IMR-90 (cell line): Measurements from ENCODE around the gene CALML3. TPM values are rescaled to one million over a fixed set of nuclear protein-coding genes. Genes with fewer than 3 reads are reported as not detected.

Experiments
- ATAC-seq: fragments of 200-7000 bp; cut with Tn5 transposase; 2 replicates; pipeline ENCODE4 v1.9.1; 2020; ENCODE audit warnings: low read depth, mild to moderate bottlenecking, moderate library complexity
- BruUV-seq: library from RNA; stranded (reverse); fragments of 400-500 nt; replicated peaks from 2 replicates; lab custom pipeline; 2021; lab: Mats Ljungman, UMichigan
- CTCF ChIA-PET: fragments of 300-600 bp; formaldehyde crosslinking; extraction: SDS; loops from one replicate; lab custom pipeline; 2021; ENCODE audit warnings: antibody characterized with exemption; lab: Yijun Ruan, JAX
- POLR2A ChIA-PET: fragments of 300-600 bp; sonication (Branson Sonifier 250); formaldehyde crosslinking; loops from one replicate; lab custom pipeline; 2022; ENCODE audit warnings: antibody characterized with exemption; ENCODE audit not compliant: unreplicated experiment; lab: Charles Lee
- DNase-seq: peaks from one replicate; pipeline ENCODE4 v3.0.0; 2013
- H2AFZ ChIP-seq: replicated peaks from 2 replicates; pipeline ENCODE3; 2013; ENCODE audit warnings: low read length, mild to moderate bottlenecking; ENCODE audit not compliant: poor library complexity
- H2AK5ac ChIP-seq: 2 replicates; pipeline ENCODE4 v1.6.1; 2013; ENCODE audit warnings: low read depth, low read length, inconsistent platforms
- H2AK9ac ChIP-seq: replicated peaks from 2 replicates; pipeline ENCODE3; 2013; ENCODE audit warnings: mild to moderate bottlenecking, low read depth, low read length, moderate library complexity; ENCODE audit not compliant: poor library complexity
- H2BK120ac ChIP-seq: 2 replicates; pipeline ENCODE4 v1.6.1; 2013; ENCODE audit warnings: low read depth, low read length, inconsistent platforms
- H2BK15ac ChIP-seq: 3 replicates; pipeline ENCODE4 v1.6.1; 2013; ENCODE audit warnings: low read depth, low read length, inconsistent platforms
- H2BK20ac ChIP-seq: 2 replicates; pipeline ENCODE4 v1.6.1; 2013; ENCODE audit warnings: low read depth, mild to moderate bottlenecking, inconsistent platforms, low read length, moderate library complexity
- H2BK5ac ChIP-seq: 2 replicates; pipeline ENCODE4 v1.6.1; 2013; ENCODE audit warnings: mild to moderate bottlenecking, low read depth, low read length, inconsistent platforms; ENCODE audit not compliant: poor library complexity, severe bottlenecking
- H3K14ac ChIP-seq: replicated peaks from 2 replicates; pipeline ENCODE4 v1.6.1; 2013; ENCODE audit warnings: low read depth, low read length, inconsistent platforms
- H3K18ac ChIP-seq: 2 replicates; pipeline ENCODE4 v1.6.1; 2013; ENCODE audit warnings: low read depth, low read length, control low read depth
- H3K23ac ChIP-seq: 2 replicates; pipeline ENCODE4 v1.6.1; 2013; ENCODE audit warnings: low read depth, low read length, inconsistent platforms
- H3K27ac ChIP-seq: 2 replicates; pipeline ENCODE4 v1.5.1; 2013; ENCODE audit warnings: mild to moderate bottlenecking, control low read depth, low read length; ENCODE audit not compliant: insufficient read depth
- H3K27me3 ChIP-seq: 2 replicates; pipeline ENCODE4 v1.6.1; 2013; ENCODE audit warnings: low read length; ENCODE audit not compliant: control insufficient read depth, insufficient read depth
- H3K36me3 ChIP-seq: 2 replicates; pipeline ENCODE4 v1.6.1; 2013; ENCODE audit warnings: low read length, mixed read lengths; ENCODE audit not compliant: control insufficient read depth, insufficient read depth
- H3K4ac ChIP-seq: 2 replicates; pipeline ENCODE4 v1.6.1; 2013; ENCODE audit warnings: low read depth, low read length, inconsistent platforms
- H3K4me1 ChIP-seq: 2 replicates; pipeline ENCODE4 v1.6.1; 2013; ENCODE audit warnings: low read length, mixed read lengths; ENCODE audit not compliant: control insufficient read depth, insufficient read depth
- H3K4me2 ChIP-seq: 2 replicates; pipeline ENCODE4 v1.6.1; 2013; ENCODE audit warnings: low read depth, mild to moderate bottlenecking, control low read depth, low read length, moderate library complexity
- H3K4me3 ChIP-seq: 2 replicates; pipeline ENCODE4 v1.5.1; 2013; ENCODE audit warnings: low read depth, mild to moderate bottlenecking, control low read depth, low read length, moderate library complexity; ENCODE audit not compliant: insufficient read depth
- H3K56ac ChIP-seq: 2 replicates; pipeline ENCODE4 v1.6.1; 2013; ENCODE audit warnings: low read length, inconsistent platforms; ENCODE audit not compliant: insufficient read depth; ENCODE audit errors: extremely low read depth
- H3K79me1 ChIP-seq, 2 experiments: 2 replicates each; pipeline ENCODE4 v1.6.1; 2013; ENCODE audit warnings: low read length in 2 of 2, inconsistent platforms in 1 of 2, low read depth in 1 of 2
- H3K9ac ChIP-seq: 2 replicates; pipeline ENCODE4 v1.6.1; 2013; ENCODE audit warnings: low read depth, low read length, control low read depth
- H3K9me1 ChIP-seq: 2 replicates; pipeline ENCODE4 v1.6.1; 2013; ENCODE audit warnings: low read length, inconsistent platforms; ENCODE audit not compliant: insufficient read depth
- H3K9me3 ChIP-seq: 2 replicates; pipeline ENCODE4 v1.6.1; 2013; ENCODE audit warnings: low read length; ENCODE audit not compliant: control insufficient read depth, insufficient read depth
- H4K20me1 ChIP-seq: 2 replicates; pipeline ENCODE4 v1.6.1; 2013; ENCODE audit warnings: low read length, inconsistent platforms; ENCODE audit not compliant: insufficient read depth
- H4K5ac ChIP-seq: 2 replicates; pipeline ENCODE4 v1.6.1; 2013; ENCODE audit warnings: mild to moderate bottlenecking, low read depth, low read length, control low read depth
- H4K8ac ChIP-seq, 2 experiments: 2 replicates each; pipeline ENCODE4 v1.6.1; 2013; ENCODE audit warnings: low read depth in 2 of 2, low read length in 2 of 2, control low read depth in 1 of 2, inconsistent platforms in 1 of 2
- H4K91ac ChIP-seq: 2 replicates; pipeline ENCODE4 v1.6.1; 2013; ENCODE audit warnings: low read depth, low read length, inconsistent platforms; ENCODE audit not compliant: insufficient read depth
- BHLHE40 ChIP-seq: fragments of 150-350 bp; IDR thresholded peaks from 2 replicates; pipeline ENCODE4 v1.6.1; 2016; ENCODE audit warnings: mild to moderate bottlenecking, low read depth, low read length
- CEBPB ChIP-seq: IDR thresholded peaks from 2 replicates; pipeline ENCODE4 v1.6.1; 2012; ENCODE audit warnings: low read depth, low read length, improper control_type of control experiment
- CTCF ChIP-seq: conservative IDR thresholded peaks from 2 replicates; pipeline ENCODE4 v1.5.1; 2012; ENCODE audit warnings: mild to moderate bottlenecking, low read depth, low read length, improper control_type of control experiment
- ELK1 ChIP-seq: fragments of 150-350 bp; IDR thresholded peaks from 2 replicates; pipeline ENCODE4 v1.6.1; 2016; ENCODE audit warnings: low read depth, mild to moderate bottlenecking, low read length, moderate library complexity, borderline replicate concordance
- MAZ ChIP-seq: IDR thresholded peaks from 2 replicates; pipeline ENCODE4 v1.6.1; 2012; ENCODE audit warnings: low read depth, mild to moderate bottlenecking, low read length, improper control_type of control experiment, moderate library complexity, borderline replicate concordance
- POLR2A ChIP-seq: IDR thresholded peaks from 2 replicates; pipeline ENCODE4 v1.6.1; 2012; ENCODE audit warnings: mild to moderate bottlenecking, low read depth, low read length
- WGBS, 2 experiments: methylation state at CpG; one replicate each; pipeline versions ENCODE4 v1.1.5 to v1.1.7; 2013; ENCODE audit warnings: missing lambda C conversion rate in 2 of 2; ENCODE audit not compliant: insufficient read length in 1 of 2; ENCODE audit errors: extremely low coverage in 2 of 2; 5-methylcytosine and 5-hydroxymethylcytosine counted together
- dilution Hi-C: fragments of 300-500 bp; cut with HindIII; formaldehyde crosslinking; loops from one replicate; pipeline ENCODE4 v1.14.3; 2018; ENCODE audit warnings: low sequenced_read_pairs; ENCODE audit not compliant: unreplicated experiment
- in situ Hi-C: fragments of 300-500 bp; cut with MboI; formaldehyde crosslinking; loops from 3 replicates; pipeline ENCODE4 v1.14.3; 2019; ENCODE audit warnings: low sequenced_read_pairs, inconsistent platforms, mixed read lengths
- intact Hi-C: fragments of 100-400 bp; cut with micrococcal nuclease; formaldehyde crosslinking; loops from 2 replicates; pipeline ENCODE4 v1.10.0; 2022
- polyA plus RNA-seq, 3 experiments: library from polyadenylated mRNA; depleted of rRNA; stranded (reverse); fragments of >200 nt; gene quantifications; 2 replicates each; pipeline ENCODE4 v1.2.3, GENCODE V29; 2012; ENCODE audit warnings: low replicate concordance in 1 of 3
- total RNA-seq: library from RNA; depleted of rRNA; stranded (reverse); fragments of >200 nt; gene quantifications from 2 replicates; pipeline ENCODE4 v1.2.3, GENCODE V29; 2012

The CALML3 gene
- total and polyA plus RNA-seq, 2 of the 4 experiments (the other 2 are of a cell fraction), result not detected

- Histone ChIP-seq H2AFZ (no peak overlapping the region), H3K9ac (no peak overlapping the region), H3K4ac (no peak overlapping the region), H2AK9ac (no peak overlapping the region), H2BK15ac (no peak overlapping the region), H3K4me3 (no peak overlapping the region), H4K5ac (no peak overlapping the region), H2BK20ac (no peak overlapping the region), H3K27me3 (peaks cover 12% of the 10 kb centered on the region; the same call in 1 of the 2 replicates), H4K91ac (no peak overlapping the region), H4K20me1 (no peaks in the 10 kb centered on the region), H2BK5ac (no peak overlapping the region), H2AK5ac (no peak overlapping the region), H2BK120ac (no peak overlapping the region), H3K4me2 (no peak overlapping the region), H3K56ac (no peak overlapping the region), H3K79me1 (no peaks in the 10 kb centered on the region), H3K18ac (no peak overlapping the region), H3K9me3 (peaks cover 2% of the 10 kb centered on the region), H4K8ac (no peak overlapping the region), H3K36me3 (no peaks in the 10 kb centered on the region), H3K23ac (no peak overlapping the region), H3K27ac (no peak overlapping the region), H3K4me1 (no peaks in the 10 kb centered on the region), H3K9me1 (0 out of 2 replicates have a peak, but pooled peaks cover 3% of the 10 kb centered on the region), H3K14ac (no peak overlapping the region)
- ChIA-PET CTCF (no interaction called here), POLR2A (no interaction called here)
- no TSS peak for BruUV-seq
- no peak for DNase-seq
- in situ Hi-C loops, result no loop called here
- TF ChIP-seq BHLHE40, result no peak
- TF ChIP-seq ELK1, result no peak
- no peak for TF ChIP-seq MAZ
- no peak for TF ChIP-seq POLR2A
- no peak for TF ChIP-seq CTCF
- no peak for TF ChIP-seq CEBPB
- no peak for ATAC-seq
- dilution Hi-C loops, result no loop called here
- intact Hi-C loops, result no loop called here
- WGBS, 2 experiments, result 70% methylated on average over 7 of the region's 9 CpGs; no CpG with 5 or more reads in 1 of the 2 experiments
These were observed 37.9 kb upstream of the CALML3 start for GRCh38 chr10:5486853-5487235.
